Psoas muscle (tissue), 8 donors: ENCODE measurements around the gene SH3TC1. TPM values are rescaled to one million over a fixed set of nuclear protein-coding genes. Genes with fewer than 3 reads are reported as not detected.
A peak's percentile ranks its signal among the peaks of the same experiment; 100 is the strongest.

Source experiments
- ATAC-seq, 4 donors: fragments of 200-7000 bp; cut with Tn5 transposase; one replicate each; pipeline ENCODE4 v1.9.1; 2020; ENCODE audit warnings: moderate library complexity in 3 of 4, mild to moderate bottlenecking in 2 of 4
- DNase-seq, 2 donors: peaks; one replicate each; pipeline ENCODE4 v3.0.0-alpha.2; 2020
- H3K27ac ChIP-seq: fragments of 200-600 bp; one replicate; pipeline ENCODE4 v1.8.0; 2022
- H3K27me3 ChIP-seq, 3 donors: fragments of 200-600 bp in 1 of 3; one replicate each; pipeline versions ENCODE4 v1.6.1 to v1.8.0; 2013 to 2022; ENCODE audit warnings: low read length in 2 of 3, mild to moderate bottlenecking in 2 of 3, moderate library complexity in 1 of 3; ENCODE audit not compliant: insufficient read depth in 3 of 3
- H3K36me3 ChIP-seq, 2 donors: fragments of 200-600 bp in 1 of 2; one replicate each; pipeline versions ENCODE4 v1.6.1 to v1.8.0; 2013 to 2022; ENCODE audit warnings: low read depth in 1 of 2, mild to moderate bottlenecking in 1 of 2, moderate library complexity in 1 of 2; ENCODE audit not compliant: insufficient read depth in 1 of 2
- H3K4me1 ChIP-seq: fragments of 200-600 bp; one replicate; pipeline ENCODE4 v1.8.0; 2022
- H3K4me3 ChIP-seq: fragments of 200-600 bp; one replicate; pipeline ENCODE4 v1.8.0; 2022; ENCODE audit warnings: mild to moderate bottlenecking
- H3K9me3 ChIP-seq: fragments of 200-600 bp; one replicate; pipeline ENCODE4 v1.8.0; 2022
- CTCF ChIP-seq: fragments of 200-600 bp; IDR thresholded peaks from one replicate; pipeline ENCODE4 v1.8.0; 2022; ENCODE audit warnings: antibody characterized with exemption
- WGBS, 3 donors: extraction: QIAGEN DNeasy Blood & Tissue Kit; methylation state at CpG; one replicate each; pipeline versions ENCODE4 v1.1.6 to v1.1.7; 2013; 5-methylcytosine and 5-hydroxymethylcytosine counted together
- intact Hi-C, 2 donors: fragments of 100-400 bp; cut with DNase I; formaldehyde crosslinking; loops; one replicate each; pipeline versions ENCODE4 v1.11.0 to v1.14.2; 2022
- polyA plus RNA-seq, 3 donors: library from polyadenylated mRNA; stranded (reverse); fragments of 200-250 nt; gene quantifications; one replicate each; pipeline ENCODE4 v1.2.3, GENCODE V29; 2013
- total RNA-seq, 4 donors: library from RNA; stranded (reverse); fragmentation: NEBNext Ultra II Directional in 2 of 4; extraction: Animal tissue kit (Norgen Biotek cat#: 25700) in 2 of 4; gene quantifications; one replicate each; pipeline versions ENCODE4 v1.2.1 to v1.2.4, GENCODE V29; 2021 to 2023
- donor health status: healthy with polysubstance abuse.
- donor health status: DM: no; HTN: no; CAD: no; lungs with moderate emphysema.
- donor health status: Bipolar disorder and iron deficiency.
- donor health status: healthy.
- donor health status: DM: yes; HTN: yes; CAD: no.
- donor health status: DM: no; HTN: no; CAD: no.
- donor health status: DM: no; HTN: no; CAD: no.
- donor health status: DM: yes; HTN: yes; CAD: no.

SH3TC1 gene
- total and polyA plus RNA-seq, 7 donors: 1.9 to 7.9 (median 4.7) TPM

GRCh38 chr4:8242782-8243560 is 43.9 kb downstream of the SH3TC1 start:
- WGBS, 3 donors: 82 to 83% (median 83%) methylated on average over 9 to 10 of the region's 10 CpGs
- Histone ChIP-seq H3K4me1 (peaks cover 8% of the 10 kb centered on the region), H3K36me3 (no peaks in the 10 kb centered on the region), H3K9me3 (no peaks in the 10 kb centered on the region), H3K4me3 (no peak overlapping the region), H3K27me3 (no peaks in the 10 kb centered on the region), H3K27ac (no peak overlapping the region)
- intact Hi-C loops: loop anchor here (1.0 to 5.0 kb wide), 4 partner anchors 160 to 352 kb away; partner anchors contain the start of gene CPZ (in 1 of the 2)
- DNase-seq: peak in 1 of 2 donors; percentile 1
- no peak for ATAC-seq
- TF ChIP-seq CTCF: no peak

GRCh38 chr4:8244001-8244757 is 45.1 kb downstream of the SH3TC1 start:
- WGBS, 3 donors: 93 to 96% (median 94%) methylated on average over 18 of the region's 18 CpGs
- Histone ChIP-seq H3K27ac (no peak overlapping the region), H3K27me3 (no peaks in the 10 kb centered on the region), H3K9me3 (no peaks in the 10 kb centered on the region), H3K4me3 (no peak overlapping the region), H3K4me1 (peaks cover 8% of the 10 kb centered on the region), H3K36me3 (no peaks in the 10 kb centered on the region)
- TF ChIP-seq CTCF: no peak
- intact Hi-C loops: loop anchor here in 1 of 2 donors (5.0 kb wide), 1 partner anchor 348 kb away; the partner anchor contains the start of gene CPZ
- DNase-seq (peak in 1 of 2 donors; percentile 12), ATAC-seq (no peak)

- Histone ChIP-seq H3K36me3 (no peaks in the 10 kb centered on the region), H3K27ac (no peak overlapping the region), H3K4me3 (no peak overlapping the region), H3K9me3 (no peaks in the 10 kb centered on the region), H3K27me3 (no peaks in the 10 kb centered on the region), H3K4me1 (peaks cover 8% of the 10 kb centered on the region)
- intact Hi-C loops: loop anchor here in 1 of 2 donors (5.0 kb wide), 1 partner anchor 347 kb away; the partner anchor contains the start of gene CPZ
- DNase-seq: peak in 1 of 2 donors; percentile 9
- no peak for ATAC-seq
- TF ChIP-seq CTCF: no peak
- 95 to 96% (median 95%) methylated on average over 19 of the region's 19 CpGs for WGBS, 3 donors
Observed at GRCh38 chr4:8244931-8245460, 45.9 kb downstream of the SH3TC1 start.

GRCh38 chr4:8245884-8246833 is 47.1 kb downstream of the SH3TC1 start:
- 91 to 92% (median 91%) methylated on average over 28 to 31 of the region's 31 CpGs for WGBS, 3 donors
- H3K27ac ChIP-seq: peak overlapping the region; percentile 61
- DNase-seq: peak; percentile 8 to 36

More at GRCh38 chr4:8245884-8246833, 47.1 kb downstream of the SH3TC1 start:
- H3K27me3 ChIP-seq: no peaks in the 10 kb centered on the region
- intact Hi-C loops: no loop called here
- no peaks in the 10 kb centered on the region for H3K9me3 ChIP-seq
- no peak for ATAC-seq
- H3K4me3 ChIP-seq: no peak overlapping the region
- TF ChIP-seq CTCF: no peak
- no peaks in the 10 kb centered on the region for H3K36me3 ChIP-seq
- peaks cover 8% of the 10 kb centered on the region for H3K4me1 ChIP-seq
